Measurements from ENCODE around the gene MID1. TPM values are rescaled to one million over a fixed set of nuclear protein-coding genes. Genes with fewer than 3 reads are reported as not detected.

MID1 gene
- total and polyA plus RNA-seq, 9 of the 15 experiments (the other 6 are each of a cell fraction or from before 2014, with no cell fraction given), result 0.07 to 0.54 (median 0.33) TPM

DNA sequence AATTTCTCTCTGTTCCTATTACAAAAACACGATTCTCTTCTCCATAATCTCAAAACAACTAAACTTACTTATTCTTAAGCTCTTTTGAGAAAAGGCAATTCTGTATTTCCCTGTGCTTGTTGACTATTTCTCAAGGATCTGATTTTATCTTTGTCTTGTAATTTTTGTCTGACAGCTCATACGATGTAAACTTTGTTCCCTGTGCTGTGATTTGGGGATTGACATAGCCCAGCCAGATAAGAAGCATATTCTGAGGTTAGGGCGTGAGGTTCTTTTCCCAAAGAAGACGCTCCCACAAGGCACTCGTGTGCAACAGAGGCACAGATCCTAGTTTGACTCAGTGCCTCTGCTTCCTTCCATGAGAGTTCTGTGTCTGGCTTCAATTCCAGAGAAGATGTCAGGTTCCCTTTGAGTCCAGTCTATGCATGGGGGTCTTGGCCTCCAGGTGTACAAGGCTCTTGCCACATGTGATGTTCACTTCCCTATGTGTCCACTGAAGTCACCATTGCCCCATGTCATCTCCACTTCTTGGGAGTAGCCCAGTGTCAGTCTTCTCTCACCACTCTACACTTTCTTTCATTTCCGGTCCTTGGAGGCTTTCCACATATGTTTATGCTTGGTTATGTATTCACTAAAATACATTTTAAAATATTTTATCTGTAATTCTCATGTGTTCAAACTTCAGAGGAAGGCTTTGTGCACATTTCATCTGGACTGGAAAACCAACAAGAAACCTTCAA, 94.8 kb downstream of the MID1 start (continued):
- TF ChIP-seq, protein P1, sequence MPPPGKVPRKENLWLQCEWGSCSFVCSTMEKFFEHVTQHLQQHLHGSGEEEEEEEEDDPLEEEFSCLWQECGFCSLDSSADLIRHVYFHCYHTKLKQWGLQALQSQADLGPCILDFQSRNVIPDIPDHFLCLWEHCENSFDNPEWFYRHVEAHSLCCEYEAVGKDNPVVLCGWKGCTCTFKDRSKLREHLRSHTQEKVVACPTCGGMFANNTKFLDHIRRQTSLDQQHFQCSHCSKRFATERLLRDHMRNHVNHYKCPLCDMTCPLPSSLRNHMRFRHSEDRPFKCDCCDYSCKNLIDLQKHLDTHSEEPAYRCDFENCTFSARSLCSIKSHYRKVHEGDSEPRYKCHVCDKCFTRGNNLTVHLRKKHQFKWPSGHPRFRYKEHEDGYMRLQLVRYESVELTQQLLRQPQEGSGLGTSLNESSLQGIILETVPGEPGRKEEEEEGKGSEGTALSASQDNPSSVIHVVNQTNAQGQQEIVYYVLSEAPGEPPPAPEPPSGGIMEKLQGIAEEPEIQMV (tag; conservative IDR thresholded peaks at IDR 0.05; ENCODE audit: low read depth), result no peak
- TF ChIP-seq MXI1 (IDR thresholded peaks at IDR 0.05; ENCODE audit: low read depth, low read length) (no peak), ZNF311 (CRISPR knock-in tag; IDR thresholded peaks at IDR 0.05) (no peak), SP1 (CRISPR knock-in tag; IDR thresholded peaks at IDR 0.05) (no peak)
- TF ChIP-seq, protein P2, sequence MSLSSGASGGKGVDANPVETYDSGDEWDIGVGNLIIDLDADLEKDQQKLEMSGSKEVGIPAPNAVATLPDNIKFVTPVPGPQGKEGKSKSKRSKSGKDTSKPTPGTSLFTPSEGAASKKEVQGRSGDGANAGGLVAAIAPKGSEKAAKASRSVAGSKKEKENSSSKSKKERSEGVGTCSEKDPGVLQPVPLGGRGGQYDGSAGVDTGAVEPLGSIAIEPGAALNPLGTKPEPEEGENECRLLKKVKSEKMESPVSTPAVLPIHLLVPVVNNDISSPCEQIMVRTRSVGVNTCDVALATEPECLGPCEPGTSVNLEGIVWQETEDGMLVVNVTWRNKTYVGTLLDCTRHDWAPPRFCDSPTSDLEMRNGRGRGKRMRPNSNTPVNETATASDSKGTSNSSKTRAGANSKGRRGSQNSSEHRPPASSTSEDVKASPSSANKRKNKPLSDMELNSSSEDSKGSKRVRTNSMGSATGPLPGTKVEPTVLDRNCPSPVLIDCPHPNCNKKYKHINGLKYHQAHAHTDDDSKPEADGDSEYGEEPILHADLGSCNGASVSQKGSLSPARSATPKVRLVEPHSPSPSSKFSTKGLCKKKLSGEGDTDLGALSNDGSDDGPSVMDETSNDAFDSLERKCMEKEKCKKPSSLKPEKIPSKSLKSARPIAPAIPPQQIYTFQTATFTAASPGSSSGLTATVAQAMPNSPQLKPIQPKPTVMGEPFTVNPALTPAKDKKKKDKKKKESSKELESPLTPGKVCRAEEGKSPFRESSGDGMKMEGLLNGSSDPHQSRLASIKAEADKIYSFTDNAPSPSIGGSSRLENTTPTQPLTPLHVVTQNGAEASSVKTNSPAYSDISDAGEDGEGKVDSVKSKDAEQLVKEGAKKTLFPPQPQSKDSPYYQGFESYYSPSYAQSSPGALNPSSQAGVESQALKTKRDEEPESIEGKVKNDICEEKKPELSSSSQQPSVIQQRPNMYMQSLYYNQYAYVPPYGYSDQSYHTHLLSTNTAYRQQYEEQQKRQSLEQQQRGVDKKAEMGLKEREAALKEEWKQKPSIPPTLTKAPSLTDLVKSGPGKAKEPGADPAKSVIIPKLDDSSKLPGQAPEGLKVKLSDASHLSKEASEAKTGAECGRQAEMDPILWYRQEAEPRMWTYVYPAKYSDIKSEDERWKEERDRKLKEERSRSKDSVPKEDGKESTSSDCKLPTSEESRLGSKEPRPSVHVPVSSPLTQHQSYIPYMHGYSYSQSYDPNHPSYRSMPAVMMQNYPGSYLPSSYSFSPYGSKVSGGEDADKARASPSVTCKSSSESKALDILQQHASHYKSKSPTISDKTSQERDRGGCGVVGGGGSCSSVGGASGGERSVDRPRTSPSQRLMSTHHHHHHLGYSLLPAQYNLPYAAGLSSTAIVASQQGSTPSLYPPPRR (CRISPR knock-in tag; IDR thresholded peaks at IDR 0.05; ENCODE audit: borderline replicate concordance), result no peak
